ENCODE results near the gene PCDHB12. TPM values are rescaled to one million over a fixed set of nuclear protein-coding genes. Genes with fewer than 3 reads are reported as not detected.
"Not testable (repeated sequence)": the region's sequence is repeated elsewhere in the genome, so short reads cannot be mapped to it uniquely, and the experiment has no call there.

PCDHB12 gene
- 1.2 TPM for polyA plus RNA-seq
- long read RNA-seq, donor 1, partial matches to known transcripts, result 0 of 1 reads
- long read RNA-seq, donor 1, other reads (novel, unspliced or antisense), result 0 of 1 reads
- long read RNA-seq, donor 2, partial matches to known transcripts, result 0 of 1 reads
- long read RNA-seq, donor 2, other reads (novel, unspliced or antisense), result 0 of 1 reads
- long read RNA-seq, donor 3, partial matches to known transcripts, result 0 of 2 reads
- long read RNA-seq, donor 3, other reads (novel, unspliced or antisense), result 0 of 2 reads
- long read RNA-seq, donor 4, result 0 reads
- long read RNA-seq, donor 5, partial matches to known transcripts, result 0 of 2 reads
- long read RNA-seq, donor 5, other reads (novel, unspliced or antisense), result 0 of 2 reads
- long read RNA-seq, donor 6, result 0 reads
- long read RNA-seq, donor 7, partial matches to known transcripts, result 0 of 2 reads
- long read RNA-seq, donor 7, other reads (novel, unspliced or antisense), result 0 of 2 reads
- long read RNA-seq, donor 8, partial matches to known transcripts, result 0 of 2 reads
- long read RNA-seq, donor 8, other reads (novel, unspliced or antisense), result 0 of 2 reads
- long read RNA-seq, donor 9, result 0 reads
- long read RNA-seq, donor 10, result 0 reads
- long read RNA-seq, donor 11, partial matches to known transcripts, result 0 of 2 reads
- long read RNA-seq, donor 11, other reads (novel, unspliced or antisense), result 0 of 2 reads

DNA sequence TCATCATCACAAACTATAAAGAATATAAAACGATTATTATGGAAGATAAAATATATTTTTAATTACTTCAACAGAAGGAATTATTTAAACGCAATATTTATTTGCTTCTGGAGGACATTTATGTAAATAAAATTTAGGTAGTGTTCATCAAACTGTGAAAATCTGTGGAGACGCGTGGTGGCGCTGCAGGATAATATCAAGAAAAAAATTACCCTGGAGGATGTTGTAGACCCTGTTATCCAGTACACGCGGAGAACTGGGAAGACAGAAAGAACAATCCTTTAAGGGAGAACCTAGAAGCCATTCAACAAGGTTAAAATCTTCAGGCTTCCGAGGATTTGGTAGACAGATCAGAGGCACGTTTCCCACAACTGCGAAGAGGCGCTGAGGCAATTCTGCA is at the start of gene PCDHB12:
Gene PCDHB12 (plus strand): TSS at position 242 of the 400 bp plus-strand sequence. CDS start 189 bp downstream, outside the sequence.
- H3K36me3 ChIP-seq (ENCODE audit: control insufficient read depth, insufficient read depth, low read length), result no peaks in the 10 kb centered on the region
- H3K9me3 ChIP-seq (ENCODE audit: control insufficient read depth, low read depth, low read length), result peaks cover 10% of the 10 kb centered on the region
- H3K27ac ChIP-seq (ENCODE audit: low read length), result no peak within 1 kb of the TSS
- H3K4me1 ChIP-seq (ENCODE audit: control insufficient read depth, insufficient read depth, low read length), result no peaks in the 10 kb centered on the region
- H3K4me3 ChIP-seq (ENCODE audit: low read length), result no peak within 1 kb of the TSS
- 17% methylated on average over 2 of the region's 11 CpGs for WGBS (ENCODE audit: insufficient coverage, low lambda C conversion rate)
- H3K27me3 ChIP-seq (ENCODE audit: control insufficient read depth, insufficient read depth, low read length), result peaks cover 7% of the 10 kb centered on the region
- DNase-seq, result no peak

DNA sequence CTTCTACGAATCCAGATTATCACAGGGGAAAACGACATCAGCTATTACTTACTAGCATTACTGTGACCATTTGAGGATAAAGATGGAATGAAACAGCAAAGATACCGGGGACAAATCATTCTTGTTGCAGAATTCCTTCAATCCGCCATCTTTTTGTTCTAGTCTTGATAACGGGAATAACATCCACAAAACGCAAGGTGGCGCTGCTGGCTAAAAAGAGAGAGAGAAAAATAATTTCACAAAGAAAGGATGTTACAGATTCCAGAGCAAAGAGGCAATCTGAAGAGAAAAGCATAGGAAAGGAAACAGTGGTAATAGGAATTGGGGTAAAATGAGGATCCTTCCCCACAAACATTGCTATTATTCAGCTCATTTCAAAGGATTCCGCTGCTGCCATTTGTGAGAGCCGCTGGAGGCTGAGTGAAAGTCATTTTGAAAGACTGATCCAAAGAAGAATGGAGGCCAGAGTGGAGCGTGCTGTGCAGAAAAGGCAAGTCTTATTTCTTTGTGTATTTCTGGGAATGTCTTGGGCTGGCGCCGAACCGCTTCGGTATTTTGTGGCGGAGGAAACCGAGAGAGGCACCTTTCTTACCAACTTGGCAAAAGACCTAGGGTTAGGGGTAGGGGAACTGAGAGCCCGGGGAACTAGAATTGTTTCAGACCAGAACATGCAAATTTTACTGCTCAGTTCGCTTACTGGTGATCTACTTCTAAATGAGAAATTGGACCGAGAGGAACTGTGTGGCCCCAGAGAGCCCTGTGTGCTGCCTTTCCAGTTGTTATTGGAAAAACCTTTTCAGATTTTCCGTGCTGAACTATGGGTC is 35.9 kb upstream of the PCDHB12 start, which contains the start of gene PCDHB7:
Gene PCDHB7 (plus strand): TSS at position 264 of the 824 bp plus-strand sequence. CDS start 192 bp downstream, at position 456.
- H3K36me3 ChIP-seq (ENCODE audit: control insufficient read depth, insufficient read depth, low read length), result no peaks in the 10 kb centered on the region
- H3K9me3 ChIP-seq (ENCODE audit: control insufficient read depth, low read depth, low read length), result peaks cover 11% of the 10 kb centered on the region
- no peak within 1 kb of the TSS for H3K27ac ChIP-seq (ENCODE audit: low read length)
- H3K4me1 ChIP-seq (ENCODE audit: control insufficient read depth, insufficient read depth, low read length), result no peaks in the 10 kb centered on the region
- no peak for DNase-seq
- 4% methylated on average over 4 of the region's 20 CpGs for WGBS (ENCODE audit: insufficient coverage, low lambda C conversion rate)
- peaks cover 2% of the 10 kb centered on the region for H3K27me3 ChIP-seq (ENCODE audit: control insufficient read depth, insufficient read depth, low read length)
- H3K4me3 ChIP-seq (ENCODE audit: low read length), result no peak within 1 kb of the TSS

DNA sequence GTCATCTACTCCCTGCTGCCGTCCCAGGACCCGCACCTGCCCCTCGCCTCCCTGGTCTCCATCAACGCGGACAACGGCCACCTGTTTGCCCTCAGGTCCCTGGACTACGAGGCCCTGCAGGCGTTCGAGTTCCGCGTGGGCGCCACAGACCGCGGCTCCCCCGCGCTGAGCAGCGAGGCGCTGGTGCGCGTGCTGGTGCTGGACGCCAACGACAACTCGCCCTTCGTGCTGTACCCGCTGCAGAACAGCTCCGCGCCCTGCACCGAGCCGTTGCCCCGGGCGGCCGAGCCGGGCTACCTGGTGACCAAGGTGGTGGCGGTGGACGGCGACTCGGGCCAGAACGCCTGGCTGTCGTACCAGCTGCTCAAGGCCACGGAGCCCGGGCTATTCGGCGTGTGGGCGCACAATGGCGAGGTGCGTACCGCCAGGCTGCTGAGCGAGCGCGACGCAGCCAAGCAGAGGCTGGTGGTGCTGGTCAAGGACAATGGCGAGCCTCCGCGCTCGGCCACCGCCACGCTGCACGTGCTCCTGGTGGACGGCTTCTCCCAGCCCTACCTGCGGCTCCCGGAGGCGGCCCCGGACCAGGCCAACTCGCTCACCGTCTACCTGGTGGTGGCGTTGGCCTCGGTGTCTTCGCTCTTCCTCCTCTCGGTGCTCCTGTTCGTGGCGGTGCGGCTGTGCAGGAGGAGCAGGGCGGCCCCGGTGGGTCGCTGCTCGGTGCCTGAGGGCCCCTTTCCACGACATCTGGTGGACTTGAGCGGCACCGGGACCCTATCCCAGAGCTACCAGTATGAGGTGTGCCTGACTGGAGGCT is 34.0 kb upstream of the PCDHB12 start:
- H3K9me3 ChIP-seq (ENCODE audit: control insufficient read depth, low read depth, low read length), result peaks cover 14% of the 10 kb centered on the region
- not testable (repeated sequence) for H3K36me3 ChIP-seq (ENCODE audit: control insufficient read depth, insufficient read depth, low read length); H3K27ac ChIP-seq (ENCODE audit: low read length); H3K4me3 ChIP-seq (ENCODE audit: low read length); H3K4me1 ChIP-seq (ENCODE audit: control insufficient read depth, insufficient read depth, low read length); H3K27me3 ChIP-seq (ENCODE audit: control insufficient read depth, insufficient read depth, low read length); DNase-seq
- no CpG with 5 or more reads among the region's 79 CpGs for WGBS (ENCODE audit: insufficient coverage, low lambda C conversion rate)

DNA sequence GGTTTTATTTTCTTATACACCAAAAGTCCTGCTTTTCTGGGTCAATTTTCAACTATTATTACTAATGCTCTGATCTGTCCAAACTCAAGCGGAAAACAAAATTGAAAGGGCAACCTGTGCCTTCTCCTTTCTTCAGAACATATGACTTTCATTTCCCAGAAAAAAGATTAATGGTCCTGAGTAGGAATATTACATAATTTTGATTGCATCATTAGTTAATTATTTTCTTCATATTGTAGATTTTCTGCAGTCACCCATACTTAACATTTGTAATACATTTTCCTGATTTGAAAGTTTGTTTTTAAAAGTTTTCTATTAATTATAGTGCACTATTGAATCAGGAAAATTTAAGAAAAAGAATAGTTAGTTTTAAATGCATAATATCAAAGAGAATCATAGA is 32.6 kb upstream of the PCDHB12 start:
- Histone ChIP-seq H3K4me3 (ENCODE audit: low read length) (no peak overlapping the region), H3K9me3 (ENCODE audit: control insufficient read depth, low read depth, low read length) (peaks cover 20% of the 10 kb centered on the region), H3K27ac (ENCODE audit: low read length) (no peak overlapping the region), H3K27me3 (ENCODE audit: control insufficient read depth, insufficient read depth, low read length) (peaks cover 5% of the 10 kb centered on the region), H3K4me1 (ENCODE audit: control insufficient read depth, insufficient read depth, low read length) (no peaks in the 10 kb centered on the region), H3K36me3 (ENCODE audit: control insufficient read depth, insufficient read depth, low read length) (no peaks in the 10 kb centered on the region)
- no peak for DNase-seq
- 0% methylated on average over 1 of the region's 1 CpG for WGBS (ENCODE audit: insufficient coverage, low lambda C conversion rate)

DNA sequence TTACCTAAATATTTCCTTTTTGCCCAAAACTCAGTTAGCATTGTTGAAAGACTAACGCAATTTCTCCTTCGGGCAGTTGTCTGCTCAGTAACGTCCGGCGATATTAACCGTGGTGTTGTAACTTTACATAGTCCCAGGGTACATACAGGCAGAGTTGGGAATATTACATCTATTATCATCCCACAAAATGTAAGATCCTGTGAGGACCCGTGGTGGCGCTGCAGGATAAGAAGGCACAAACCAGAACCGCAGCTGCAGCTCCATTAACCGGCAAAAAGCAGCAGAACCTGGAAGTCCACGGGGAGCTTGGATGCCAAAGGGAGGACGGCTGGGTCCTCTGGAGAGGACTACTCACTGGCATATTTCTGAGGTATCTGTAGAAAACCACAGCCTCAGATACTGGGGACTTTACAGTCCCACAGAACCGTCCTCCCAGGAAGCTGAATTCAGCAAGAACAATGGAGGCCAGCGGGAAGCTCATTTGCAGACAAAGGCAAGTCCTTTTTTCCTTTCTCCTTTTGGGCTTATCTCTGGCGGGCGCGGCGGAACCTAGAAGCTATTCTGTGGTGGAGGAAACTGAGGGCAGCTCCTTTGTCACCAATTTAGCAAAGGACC is 30.8 kb upstream of the PCDHB12 start, which contains the start of gene PCDHB8:
Gene PCDHB8 (plus strand): TSS at position 214 of the 615 bp plus-strand sequence. CDS start 245 bp downstream, at position 459.
- H3K9me3 ChIP-seq (ENCODE audit: control insufficient read depth, low read depth, low read length), result peaks cover 20% of the 10 kb centered on the region
- not testable (repeated sequence) for H3K36me3 ChIP-seq (ENCODE audit: control insufficient read depth, insufficient read depth, low read length); DNase-seq; H3K4me3 ChIP-seq (ENCODE audit: low read length); H3K27ac ChIP-seq (ENCODE audit: low read length); H3K27me3 ChIP-seq (ENCODE audit: control insufficient read depth, insufficient read depth, low read length); H3K4me1 ChIP-seq (ENCODE audit: control insufficient read depth, insufficient read depth, low read length)
- no CpG with 5 or more reads among the region's 18 CpGs for WGBS (ENCODE audit: insufficient coverage, low lambda C conversion rate)

DNA sequence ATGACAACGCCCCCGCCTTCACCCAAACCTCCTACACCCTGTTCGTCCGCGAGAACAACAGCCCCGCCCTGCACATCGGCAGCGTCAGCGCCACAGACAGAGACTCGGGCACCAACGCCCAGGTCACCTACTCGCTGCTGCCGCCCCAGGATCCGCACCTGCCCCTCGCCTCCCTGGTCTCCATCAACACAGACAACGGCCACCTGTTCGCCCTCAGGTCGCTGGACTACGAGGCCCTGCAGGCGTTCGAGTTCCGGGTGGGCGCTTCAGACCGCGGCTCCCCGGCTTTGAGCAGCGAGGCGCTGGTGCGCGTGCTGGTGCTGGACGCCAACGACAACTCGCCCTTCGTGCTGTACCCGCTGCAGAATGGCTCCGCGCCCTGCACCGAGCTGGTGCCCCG is 29.1 kb upstream of the PCDHB12 start:
- not testable (repeated sequence) for H3K4me3 ChIP-seq (ENCODE audit: low read length); H3K4me1 ChIP-seq (ENCODE audit: control insufficient read depth, insufficient read depth, low read length); DNase-seq; H3K27me3 ChIP-seq (ENCODE audit: control insufficient read depth, insufficient read depth, low read length); H3K36me3 ChIP-seq (ENCODE audit: control insufficient read depth, insufficient read depth, low read length); H3K27ac ChIP-seq (ENCODE audit: low read length)
- WGBS (ENCODE audit: insufficient coverage, low lambda C conversion rate), result no CpG with 5 or more reads among the region's 39 CpGs
- H3K9me3 ChIP-seq (ENCODE audit: control insufficient read depth, low read depth, low read length), result peaks cover 15% of the 10 kb centered on the region

DNA sequence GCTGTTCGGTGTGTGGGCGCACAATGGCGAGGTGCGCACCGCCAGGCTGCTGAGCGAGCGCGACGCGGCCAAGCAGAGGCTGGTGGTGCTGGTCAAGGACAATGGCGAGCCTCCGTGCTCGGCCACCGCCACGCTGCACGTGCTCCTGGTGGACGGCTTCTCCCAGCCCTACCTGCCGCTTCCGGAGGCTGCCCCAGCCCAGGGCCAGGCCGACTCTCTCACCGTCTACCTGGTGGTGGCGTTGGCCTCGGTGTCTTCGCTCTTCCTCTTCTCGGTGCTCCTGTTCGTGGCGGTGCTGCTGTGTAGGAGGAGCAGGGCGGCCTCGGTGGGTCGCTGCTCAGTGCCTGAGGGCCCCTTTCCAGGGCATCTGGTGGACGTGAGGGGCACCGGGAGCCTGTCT is 28.6 kb upstream of the PCDHB12 start:
- H3K4me1 ChIP-seq (ENCODE audit: control insufficient read depth, insufficient read depth, low read length); H3K27me3 ChIP-seq (ENCODE audit: control insufficient read depth, insufficient read depth, low read length); H3K36me3 ChIP-seq (ENCODE audit: control insufficient read depth, insufficient read depth, low read length); H3K27ac ChIP-seq (ENCODE audit: low read length); H3K4me3 ChIP-seq (ENCODE audit: low read length); DNase-seq: not testable (repeated sequence)
- no CpG with 5 or more reads among the region's 32 CpGs for WGBS (ENCODE audit: insufficient coverage, low lambda C conversion rate)
- peaks cover 14% of the 10 kb centered on the region for H3K9me3 ChIP-seq (ENCODE audit: control insufficient read depth, low read depth, low read length)

DNA sequence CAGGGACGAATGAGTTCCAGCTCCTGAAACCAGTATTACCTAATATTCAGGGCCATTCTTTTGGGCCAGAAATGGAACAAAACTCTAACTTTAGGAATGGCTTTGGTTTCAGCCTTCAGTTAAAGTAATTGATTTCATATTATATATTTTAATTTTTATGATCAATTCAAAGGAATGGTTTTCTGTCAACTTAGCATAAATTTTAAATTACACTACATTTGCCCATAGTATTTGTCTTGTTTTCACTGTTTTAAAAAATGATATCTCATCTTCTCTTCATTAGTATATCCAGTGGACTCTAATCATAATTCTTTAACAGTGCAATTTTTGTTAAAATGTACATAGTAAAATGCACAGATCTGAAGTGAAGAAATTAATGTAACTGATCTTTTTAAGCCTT is 28.2 kb upstream of the PCDHB12 start:
- WGBS (ENCODE audit: insufficient coverage, low lambda C conversion rate), result 60% methylated on average over 1 of the region's 1 CpG

DNA sequence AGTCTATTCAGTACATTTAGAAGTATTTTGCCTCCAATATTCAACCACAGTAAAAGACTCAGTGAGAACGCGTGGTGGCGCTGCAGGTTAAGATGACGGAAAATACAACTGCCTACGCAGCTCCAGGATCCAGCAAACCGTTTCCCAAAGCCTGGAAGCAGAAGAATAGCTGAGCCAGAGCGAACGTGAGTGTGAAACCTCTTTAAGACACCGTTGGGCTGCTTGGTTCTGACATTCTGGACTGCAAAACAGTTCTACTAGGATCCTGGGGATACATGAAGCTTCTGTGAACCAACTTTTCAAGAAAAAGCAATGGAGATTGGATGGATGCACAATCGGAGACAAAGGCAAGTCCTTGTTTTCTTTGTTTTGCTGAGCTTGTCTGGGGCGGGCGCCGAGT is 26.3 kb upstream of the PCDHB12 start, which contains the start of gene PCDHB16:
Gene PCDHB16 (plus strand): TSS at position 140 of the 400 bp plus-strand sequence. CDS start 173 bp downstream, at position 313.
- no peak within 1 kb of the TSS for H3K4me3 ChIP-seq (ENCODE audit: low read length)
- WGBS (ENCODE audit: insufficient coverage, low lambda C conversion rate), result no CpG with 5 or more reads among the region's 13 CpGs
- H3K9me3 ChIP-seq (ENCODE audit: control insufficient read depth, low read depth, low read length), result peaks cover 13% of the 10 kb centered on the region
- no peak within 1 kb of the TSS for H3K27ac ChIP-seq (ENCODE audit: low read length)
- no peaks in the 10 kb centered on the region for H3K4me1 ChIP-seq (ENCODE audit: control insufficient read depth, insufficient read depth, low read length)
- no peak for DNase-seq
- H3K36me3 ChIP-seq (ENCODE audit: control insufficient read depth, insufficient read depth, low read length), result no peaks in the 10 kb centered on the region
- H3K27me3 ChIP-seq (ENCODE audit: control insufficient read depth, insufficient read depth, low read length), result peaks cover 9% of the 10 kb centered on the region

More for the DNA sequence above, 28.2 kb upstream of the PCDHB12 start:
- Histone ChIP-seq H3K27me3 (ENCODE audit: control insufficient read depth, insufficient read depth, low read length) (peaks cover 9% of the 10 kb centered on the region), H3K4me1 (ENCODE audit: control insufficient read depth, insufficient read depth, low read length) (no peaks in the 10 kb centered on the region), H3K36me3 (ENCODE audit: control insufficient read depth, insufficient read depth, low read length) (no peaks in the 10 kb centered on the region), H3K27ac (ENCODE audit: low read length) (no peak overlapping the region), H3K9me3 (ENCODE audit: control insufficient read depth, low read depth, low read length) (peaks cover 13% of the 10 kb centered on the region), H3K4me3 (ENCODE audit: low read length) (no peak overlapping the region)
- no peak for DNase-seq

All from large intestine (tissue), 12 donors.